Activated CD4-positive, CD25-positive, alpha-beta regulatory T cell treated with anti-CD3 and anti-CD28 coated beads, Interleukin-2, amount 50 U/mL, for 72 hours (primary cell): Measurements from ENCODE around the gene KAT6B.

Experiments
- DNase-seq: peaks from one replicate; pipeline ENCODE4 v3.0.0; 2021

KAT6B gene

GRCh38 chr10:74925291-74925690, 98.9 kb downstream of the KAT6B start:
- DNase-seq: no peak

GRCh38 chr10:74925708-74926107, 99.3 kb downstream of the KAT6B start:
- no peak for DNase-seq

GRCh38 chr10:74926791-74927585, 100.6 kb downstream of the KAT6B start:
- DNase-seq: no peak

GRCh38 chr10:74927701-74928100, 101.3 kb downstream of the KAT6B start:
- DNase-seq: no peak

- no peak for DNase-seq
These were observed 102.4 kb downstream of the KAT6B start for GRCh38 chr10:74928742-74929191.

GRCh38 chr10:74929197-74929596, 102.8 kb downstream of the KAT6B start:
- no peak for DNase-seq

GRCh38 chr10:74930965-74931364, 104.6 kb downstream of the KAT6B start:
- DNase-seq: no peak

- DNase-seq: no peak
These were observed 106.2 kb downstream of the KAT6B start for GRCh38 chr10:74932648-74933047.

- no peak for DNase-seq
These were observed 107.9 kb downstream of the KAT6B start for GRCh38 chr10:74934100-74934812.

- no peak for DNase-seq
These were observed 110.3 kb downstream of the KAT6B start for GRCh38 chr10:74936577-74937265.

- no peak for DNase-seq
These were observed 111.0 kb downstream of the KAT6B start for GRCh38 chr10:74937266-74937856.

GRCh38 chr10:74944205-74944604, 117.8 kb downstream of the KAT6B start:
- DNase-seq: no peak

- DNase-seq: no peak
These were observed 121.5 kb downstream of the KAT6B start for GRCh38 chr10:74947781-74948401.

- DNase-seq: no peak
These were observed 122.8 kb downstream of the KAT6B start for GRCh38 chr10:74949034-74949832.

GRCh38 chr10:74949843-74950765, 123.7 kb downstream of the KAT6B start:
- no peak for DNase-seq

GRCh38 chr10:74953214-74953613, 126.8 kb downstream of the KAT6B start:
- DNase-seq: no peak

- DNase-seq: no peak
These were observed 129.4 kb downstream of the KAT6B start for GRCh38 chr10:74955796-74956195.

GRCh38 chr10:74956555-74957111, 130.2 kb downstream of the KAT6B start:
- no peak for DNase-seq

GRCh38 chr10:74957285-74957961, 131.0 kb downstream of the KAT6B start:
- no peak for DNase-seq

- DNase-seq: no peak
These were observed 131.9 kb downstream of the KAT6B start for GRCh38 chr10:74958316-74958715.
